ENCODE data around the gene CMTM4.
"Not testable (repeated sequence)": the region's sequence is repeated elsewhere in the genome, so short reads cannot be mapped to it uniquely, and the experiment has no call there.

CMTM4 gene

GRCh38 chr16:66634527-66635196 is 61.9 kb downstream of the CMTM4 start:
- no peak overlapping the region for H3K4me3 ChIP-seq (ENCODE audit: low read length)
- no peak for TF ChIP-seq CTCF (conservative IDR thresholded peaks at IDR 0.05; ENCODE audit: low read length)
- no peak for DNase-seq (ENCODE audit: low read depth)

GRCh38 chr16:66631558-66631957 is 65.0 kb downstream of the CMTM4 start:
- DNase-seq (ENCODE audit: low read depth); H3K4me3 ChIP-seq (ENCODE audit: low read length): not testable (repeated sequence)

- H3K4me3 ChIP-seq (ENCODE audit: low read length); DNase-seq (ENCODE audit: low read depth): not testable (repeated sequence)
Measured at GRCh38 chr16:66630561-66631260, 65.8 kb downstream of the CMTM4 start.

- H3K4me3 ChIP-seq (ENCODE audit: low read length) = no peak overlapping the region
- TF ChIP-seq CTCF (conservative IDR thresholded peaks at IDR 0.05; ENCODE audit: low read length) = no peak
- no peak for DNase-seq (ENCODE audit: low read depth)
Measured at GRCh38 chr16:66629856-66630255, 66.7 kb downstream of the CMTM4 start.

- H3K4me3 ChIP-seq (ENCODE audit: low read length); DNase-seq (ENCODE audit: low read depth): not testable (repeated sequence)
Measured at GRCh38 chr16:66627611-66628378, 68.7 kb downstream of the CMTM4 start.

- no peak for TF ChIP-seq CTCF (conservative IDR thresholded peaks at IDR 0.05; ENCODE audit: low read length)
- no peak for DNase-seq (ENCODE audit: low read depth)
- H3K4me3 ChIP-seq (ENCODE audit: low read length) = no peak overlapping the region
Measured at GRCh38 chr16:66623755-66624154, 72.8 kb downstream of the CMTM4 start.

GRCh38 chr16:66622863-66623262 is 73.7 kb downstream of the CMTM4 start:
- no peak for TF ChIP-seq CTCF (conservative IDR thresholded peaks at IDR 0.05; ENCODE audit: low read length)
- no peak overlapping the region for H3K4me3 ChIP-seq (ENCODE audit: low read length)
- no peak for DNase-seq (ENCODE audit: low read depth)

GRCh38 chr16:66621973-66622372 is 74.6 kb downstream of the CMTM4 start:
- no peak overlapping the region for H3K4me3 ChIP-seq (ENCODE audit: low read length)
- DNase-seq (ENCODE audit: low read depth) = peak; percentile 53
- TF ChIP-seq CTCF (conservative IDR thresholded peaks at IDR 0.05; ENCODE audit: low read length) = no peak
